Spleen (tissue), 7 donors: ENCODE data around the gene MCM8.

ENCODE experiments used
- CTCF ChIP-seq, 11 experiments: fragments of 200-600 bp in 7 of 11; fragments of 450-650 bp in 4 of 11; sonication (generic) in 4 of 11; IDR thresholded peaks in 8 of 11; conservative IDR thresholded peaks in 3 of 11; 1 replicate in 7 of 11; 2 replicates in 4 of 11; pipeline versions ENCODE4 v1.4.0 to v1.8.0; 2016 to 2021; ENCODE audit warnings: antibody characterized with exemption in 11 of 11, inconsistent platforms in 4 of 11, mild to moderate bottlenecking in 1 of 11
- POLR2A ChIP-seq, 3 donors: fragments of 450-650 bp; IDR thresholded peaks; one replicate each; pipeline ENCODE4 v1.5.1; 2017; ENCODE audit warnings: antibody characterized with exemption in 3 of 3, mild to moderate bottlenecking in 1 of 3
- POLR2AphosphoS5 ChIP-seq, 3 donors: sonication (generic); formaldehyde crosslinking; IDR thresholded peaks; one replicate each; pipeline ENCODE4 v1.5.1; 2017; ENCODE audit warnings: antibody characterized with exemption in 3 of 3
- donor health status: DM: no; HTN: no; CAD: no; lungs with moderate emphysema.
- donor health status: DM: no; HTN: no; CAD: no.
- donor health status: DM: no; HTN: no; CAD: no.

- TF ChIP-seq CTCF (IDR thresholded peaks at IDR 0.05 in 8 of 11, conservative IDR thresholded peaks at IDR 0.05 in 3 of 11) = no peak
- no peak for TF ChIP-seq POLR2AphosphoS5 (IDR thresholded peaks at IDR 0.05)
- TF ChIP-seq POLR2A (IDR thresholded peaks at IDR 0.05) = no peak
Measured at GRCh38 chr20:6007094-6007528, 56.7 kb downstream of the MCM8 start.
